ENCODE data around the gene CCZ1B. TPM values are rescaled to one million over a fixed set of nuclear protein-coding genes. Genes with fewer than 3 reads are reported as not detected.
"Not testable (repeated sequence)": the region's sequence is repeated elsewhere in the genome, so short reads cannot be mapped to it uniquely, and the experiment has no call there.

The CCZ1B gene
- total and polyA plus RNA-seq, 4 donors = 9.6 to 23.8 (median 16.0) TPM

GRCh38 chr7:6815470-6815869, 10.6 kb downstream of the CCZ1B start:
- not testable (repeated sequence) for H3K27me3 ChIP-seq (ENCODE audit: control insufficient read depth in 4 of 4, insufficient read depth in 4 of 4, low read length in 3 of 4); H3K36me3 ChIP-seq (ENCODE audit: control insufficient read depth in 4 of 4, insufficient read depth in 3 of 4, low read depth in 1 of 4, low read length in 3 of 4); H3K9ac ChIP-seq (ENCODE audit: low read depth in 1 of 2, low read length in 2 of 2); DNase-seq (ENCODE audit: low spot score); H3K4me1 ChIP-seq (ENCODE audit: control insufficient read depth in 4 of 4, insufficient read depth in 4 of 4, low read length in 3 of 4); H3K27ac ChIP-seq (ENCODE audit: low read depth in 1 of 2, low read length in 2 of 2); H3K9me3 ChIP-seq (ENCODE audit: control insufficient read depth in 4 of 4, low read length in 3 of 4); H3K4me3 ChIP-seq (ENCODE audit: low read depth in 1 of 3, low read length in 3 of 3)
- 97% methylated on average over 7 of the region's 7 CpGs for WGBS

- H3K9ac ChIP-seq (ENCODE audit: low read depth in 1 of 2, low read length in 2 of 2); H3K4me1 ChIP-seq (ENCODE audit: control insufficient read depth in 4 of 4, insufficient read depth in 4 of 4, low read length in 3 of 4); H3K36me3 ChIP-seq (ENCODE audit: control insufficient read depth in 4 of 4, insufficient read depth in 3 of 4, low read depth in 1 of 4, low read length in 3 of 4); DNase-seq (ENCODE audit: low spot score); H3K9me3 ChIP-seq (ENCODE audit: control insufficient read depth in 4 of 4, low read length in 3 of 4); H3K27me3 ChIP-seq (ENCODE audit: control insufficient read depth in 4 of 4, insufficient read depth in 4 of 4, low read length in 3 of 4); H3K27ac ChIP-seq (ENCODE audit: low read depth in 1 of 2, low read length in 2 of 2); H3K4me3 ChIP-seq (ENCODE audit: low read depth in 1 of 3, low read length in 3 of 3): not testable (repeated sequence)
- WGBS = 95% methylated on average over 2 of the region's 2 CpGs
Measured at GRCh38 chr7:6813011-6813410, 13.1 kb downstream of the CCZ1B start.

- not testable (repeated sequence) for H3K9me3 ChIP-seq (ENCODE audit: control insufficient read depth in 4 of 4, low read length in 3 of 4); DNase-seq (ENCODE audit: low spot score); H3K27me3 ChIP-seq (ENCODE audit: control insufficient read depth in 4 of 4, insufficient read depth in 4 of 4, low read length in 3 of 4); H3K27ac ChIP-seq (ENCODE audit: low read depth in 1 of 2, low read length in 2 of 2); H3K9ac ChIP-seq (ENCODE audit: low read depth in 1 of 2, low read length in 2 of 2); H3K4me3 ChIP-seq (ENCODE audit: low read depth in 1 of 3, low read length in 3 of 3); H3K36me3 ChIP-seq (ENCODE audit: control insufficient read depth in 4 of 4, insufficient read depth in 3 of 4, low read depth in 1 of 4, low read length in 3 of 4); H3K4me1 ChIP-seq (ENCODE audit: control insufficient read depth in 4 of 4, insufficient read depth in 4 of 4, low read length in 3 of 4)
- 87% methylated on average over 4 of the region's 6 CpGs for WGBS
Measured at GRCh38 chr7:6807959-6808358, 18.1 kb downstream of the CCZ1B start.

- WGBS = 78% methylated on average over 1 of the region's 4 CpGs
- H3K9ac ChIP-seq (ENCODE audit: low read depth in 1 of 2, low read length in 2 of 2); DNase-seq (ENCODE audit: low spot score); H3K4me3 ChIP-seq (ENCODE audit: low read depth in 1 of 3, low read length in 3 of 3); H3K27ac ChIP-seq (ENCODE audit: low read depth in 1 of 2, low read length in 2 of 2); H3K27me3 ChIP-seq (ENCODE audit: control insufficient read depth in 4 of 4, insufficient read depth in 4 of 4, low read length in 3 of 4); H3K9me3 ChIP-seq (ENCODE audit: control insufficient read depth in 4 of 4, low read length in 3 of 4); H3K36me3 ChIP-seq (ENCODE audit: control insufficient read depth in 4 of 4, insufficient read depth in 3 of 4, low read depth in 1 of 4, low read length in 3 of 4); H3K4me1 ChIP-seq (ENCODE audit: control insufficient read depth in 4 of 4, insufficient read depth in 4 of 4, low read length in 3 of 4): not testable (repeated sequence)
Measured at GRCh38 chr7:6807393-6807918, 18.6 kb downstream of the CCZ1B start.

GRCh38 chr7:6800331-6800730, 25.7 kb downstream of the CCZ1B start:
- H3K9me3 ChIP-seq (ENCODE audit: control insufficient read depth in 4 of 4, low read length in 3 of 4); H3K36me3 ChIP-seq (ENCODE audit: control insufficient read depth in 4 of 4, insufficient read depth in 3 of 4, low read depth in 1 of 4, low read length in 3 of 4); DNase-seq (ENCODE audit: low spot score); H3K9ac ChIP-seq (ENCODE audit: low read depth in 1 of 2, low read length in 2 of 2); H3K27ac ChIP-seq (ENCODE audit: low read depth in 1 of 2, low read length in 2 of 2); H3K27me3 ChIP-seq (ENCODE audit: control insufficient read depth in 4 of 4, insufficient read depth in 4 of 4, low read length in 3 of 4); H3K4me3 ChIP-seq (ENCODE audit: low read depth in 1 of 3, low read length in 3 of 3); H3K4me1 ChIP-seq (ENCODE audit: control insufficient read depth in 4 of 4, insufficient read depth in 4 of 4, low read length in 3 of 4): not testable (repeated sequence)
- WGBS = 100% methylated on average over 1 of the region's 2 CpGs

GRCh38 chr7:6799887-6800286, 26.2 kb downstream of the CCZ1B start:
- not testable (repeated sequence) for H3K4me3 ChIP-seq (ENCODE audit: low read depth in 1 of 3, low read length in 3 of 3); H3K36me3 ChIP-seq (ENCODE audit: control insufficient read depth in 4 of 4, insufficient read depth in 3 of 4, low read depth in 1 of 4, low read length in 3 of 4); H3K27ac ChIP-seq (ENCODE audit: low read depth in 1 of 2, low read length in 2 of 2); DNase-seq (ENCODE audit: low spot score); H3K9me3 ChIP-seq (ENCODE audit: control insufficient read depth in 4 of 4, low read length in 3 of 4); H3K9ac ChIP-seq (ENCODE audit: low read depth in 1 of 2, low read length in 2 of 2); H3K27me3 ChIP-seq (ENCODE audit: control insufficient read depth in 4 of 4, insufficient read depth in 4 of 4, low read length in 3 of 4); H3K4me1 ChIP-seq (ENCODE audit: control insufficient read depth in 4 of 4, insufficient read depth in 4 of 4, low read length in 3 of 4)
- WGBS = 62% methylated on average over 2 of the region's 12 CpGs

- H3K4me1 ChIP-seq (ENCODE audit: control insufficient read depth in 4 of 4, insufficient read depth in 4 of 4, low read length in 3 of 4); DNase-seq (ENCODE audit: low spot score); H3K4me3 ChIP-seq (ENCODE audit: low read depth in 1 of 3, low read length in 3 of 3); H3K27me3 ChIP-seq (ENCODE audit: control insufficient read depth in 4 of 4, insufficient read depth in 4 of 4, low read length in 3 of 4); H3K27ac ChIP-seq (ENCODE audit: low read depth in 1 of 2, low read length in 2 of 2); H3K36me3 ChIP-seq (ENCODE audit: control insufficient read depth in 4 of 4, insufficient read depth in 3 of 4, low read depth in 1 of 4, low read length in 3 of 4); H3K9me3 ChIP-seq (ENCODE audit: control insufficient read depth in 4 of 4, low read length in 3 of 4); H3K9ac ChIP-seq (ENCODE audit: low read depth in 1 of 2, low read length in 2 of 2): not testable (repeated sequence)
- 100% methylated on average over 1 of the region's 8 CpGs for WGBS
Measured at GRCh38 chr7:6798047-6798446, 28.0 kb downstream of the CCZ1B start.

GRCh38 chr7:6797218-6797617, 28.9 kb downstream of the CCZ1B start:
- not testable (repeated sequence) for H3K9ac ChIP-seq (ENCODE audit: low read depth in 1 of 2, low read length in 2 of 2); DNase-seq (ENCODE audit: low spot score)
- 89% methylated on average over 5 of the region's 5 CpGs for WGBS

GRCh38 chr7:6794276-6794675, 31.8 kb downstream of the CCZ1B start:
- not testable (repeated sequence) for H3K36me3 ChIP-seq (ENCODE audit: control insufficient read depth in 4 of 4, insufficient read depth in 3 of 4, low read depth in 1 of 4, low read length in 3 of 4)

More at GRCh38 chr7:6797218-6797617, 28.9 kb downstream of the CCZ1B start:
- not testable (repeated sequence) for H3K4me3 ChIP-seq (ENCODE audit: low read depth in 1 of 3, low read length in 3 of 3); H3K27me3 ChIP-seq (ENCODE audit: control insufficient read depth in 4 of 4, insufficient read depth in 4 of 4, low read length in 3 of 4); H3K9me3 ChIP-seq (ENCODE audit: control insufficient read depth in 4 of 4, low read length in 3 of 4); H3K27ac ChIP-seq (ENCODE audit: low read depth in 1 of 2, low read length in 2 of 2); H3K36me3 ChIP-seq (ENCODE audit: control insufficient read depth in 4 of 4, insufficient read depth in 3 of 4, low read depth in 1 of 4, low read length in 3 of 4); H3K4me1 ChIP-seq (ENCODE audit: control insufficient read depth in 4 of 4, insufficient read depth in 4 of 4, low read length in 3 of 4)

More at GRCh38 chr7:6794276-6794675, 31.8 kb downstream of the CCZ1B start:
- not testable (repeated sequence) for H3K4me3 ChIP-seq (ENCODE audit: low read depth in 1 of 3, low read length in 3 of 3); H3K27me3 ChIP-seq (ENCODE audit: control insufficient read depth in 4 of 4, insufficient read depth in 4 of 4, low read length in 3 of 4); DNase-seq (ENCODE audit: low spot score); H3K9ac ChIP-seq (ENCODE audit: low read depth in 1 of 2, low read length in 2 of 2); H3K27ac ChIP-seq (ENCODE audit: low read depth in 1 of 2, low read length in 2 of 2); H3K4me1 ChIP-seq (ENCODE audit: control insufficient read depth in 4 of 4, insufficient read depth in 4 of 4, low read length in 3 of 4); H3K9me3 ChIP-seq (ENCODE audit: control insufficient read depth in 4 of 4, low read length in 3 of 4)
- WGBS = 84% methylated on average over 2 of the region's 11 CpGs

All from liver (tissue), 9 donors.